OCI-LY1 (cell line): ENCODE data around the gene PTGES3L.

Experiments
- EZH2 ChIP-seq: fragments of 200-600 bp; sonication (generic), shearing (Covaris generic); IDR thresholded peaks from 2 replicates; pipeline ENCODE4 v1.8.0; 2017; ENCODE audit warnings: borderline replicate concordance, mixed run types, mild to moderate bottlenecking, antibody characterized with exemption, low read length, moderate library complexity, mixed read lengths
- TF ChIP-seq, protein P1 (sequence below): fragments of 200-600 bp; sonication (generic), shearing (Covaris generic); IDR thresholded peaks from 2 replicates; pipeline ENCODE4 v1.5.1; 2017; ENCODE audit warnings: mild to moderate bottlenecking, antibody characterized with exemption, low read length, moderate library complexity, mixed read lengths

DNA sequence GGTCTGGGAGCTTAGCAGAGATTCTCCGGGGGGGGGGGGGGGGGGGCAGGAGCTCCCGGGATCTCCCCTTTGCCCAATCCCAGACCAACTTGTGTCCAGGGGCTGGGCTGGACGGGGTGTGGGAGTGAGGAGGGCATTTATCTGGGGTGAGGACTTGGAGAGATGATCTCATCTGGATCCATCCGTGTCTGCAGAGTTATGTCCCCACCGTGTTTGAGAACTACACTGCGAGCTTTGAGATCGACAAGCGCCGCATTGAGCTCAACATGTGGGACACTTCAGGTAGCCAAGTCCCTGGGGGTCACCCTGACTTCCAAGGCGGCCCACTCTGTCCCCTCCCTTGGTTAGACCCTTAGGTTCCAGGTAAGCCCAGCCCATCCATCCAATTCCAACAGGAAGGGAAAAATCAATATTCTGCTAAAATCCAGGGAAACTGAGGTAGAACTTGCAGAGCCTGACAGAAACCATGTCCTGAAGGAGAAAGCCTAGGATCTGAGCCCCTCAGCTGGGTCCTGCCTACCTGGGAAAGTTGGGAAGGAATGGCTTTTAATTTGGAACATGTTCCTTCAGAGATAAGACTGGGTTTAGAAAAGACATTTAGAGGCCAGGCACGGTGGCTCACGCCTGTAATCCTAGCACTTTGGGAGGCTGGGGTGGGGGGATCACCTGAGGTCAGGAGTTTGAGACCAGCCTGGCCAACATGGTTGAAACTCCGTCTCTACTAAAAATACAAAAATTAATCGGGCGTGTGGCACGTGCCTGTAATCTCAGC is 46.1 kb upstream of the PTGES3L start:
- TF ChIP-seq, protein P1, sequence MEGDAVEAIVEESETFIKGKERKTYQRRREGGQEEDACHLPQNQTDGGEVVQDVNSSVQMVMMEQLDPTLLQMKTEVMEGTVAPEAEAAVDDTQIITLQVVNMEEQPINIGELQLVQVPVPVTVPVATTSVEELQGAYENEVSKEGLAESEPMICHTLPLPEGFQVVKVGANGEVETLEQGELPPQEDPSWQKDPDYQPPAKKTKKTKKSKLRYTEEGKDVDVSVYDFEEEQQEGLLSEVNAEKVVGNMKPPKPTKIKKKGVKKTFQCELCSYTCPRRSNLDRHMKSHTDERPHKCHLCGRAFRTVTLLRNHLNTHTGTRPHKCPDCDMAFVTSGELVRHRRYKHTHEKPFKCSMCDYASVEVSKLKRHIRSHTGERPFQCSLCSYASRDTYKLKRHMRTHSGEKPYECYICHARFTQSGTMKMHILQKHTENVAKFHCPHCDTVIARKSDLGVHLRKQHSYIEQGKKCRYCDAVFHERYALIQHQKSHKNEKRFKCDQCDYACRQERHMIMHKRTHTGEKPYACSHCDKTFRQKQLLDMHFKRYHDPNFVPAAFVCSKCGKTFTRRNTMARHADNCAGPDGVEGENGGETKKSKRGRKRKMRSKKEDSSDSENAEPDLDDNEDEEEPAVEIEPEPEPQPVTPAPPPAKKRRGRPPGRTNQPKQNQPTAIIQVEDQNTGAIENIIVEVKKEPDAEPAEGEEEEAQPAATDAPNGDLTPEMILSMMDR = no peak
- TF ChIP-seq EZH2 = no peak
